IPS-NIHi11 (cell line): Measurements from ENCODE around the gene GOLGA3.
"Not testable (repeated sequence)": the region's sequence is repeated elsewhere in the genome, so short reads cannot be mapped to it uniquely, and the experiment has no call there.

ENCODE experiments used
- DNase-seq: peaks from one replicate; pipeline ENCODE4 v3.0.0; 2012; ENCODE audit warnings: mixed read lengths, low spot score

Gene GOLGA3

DNA sequence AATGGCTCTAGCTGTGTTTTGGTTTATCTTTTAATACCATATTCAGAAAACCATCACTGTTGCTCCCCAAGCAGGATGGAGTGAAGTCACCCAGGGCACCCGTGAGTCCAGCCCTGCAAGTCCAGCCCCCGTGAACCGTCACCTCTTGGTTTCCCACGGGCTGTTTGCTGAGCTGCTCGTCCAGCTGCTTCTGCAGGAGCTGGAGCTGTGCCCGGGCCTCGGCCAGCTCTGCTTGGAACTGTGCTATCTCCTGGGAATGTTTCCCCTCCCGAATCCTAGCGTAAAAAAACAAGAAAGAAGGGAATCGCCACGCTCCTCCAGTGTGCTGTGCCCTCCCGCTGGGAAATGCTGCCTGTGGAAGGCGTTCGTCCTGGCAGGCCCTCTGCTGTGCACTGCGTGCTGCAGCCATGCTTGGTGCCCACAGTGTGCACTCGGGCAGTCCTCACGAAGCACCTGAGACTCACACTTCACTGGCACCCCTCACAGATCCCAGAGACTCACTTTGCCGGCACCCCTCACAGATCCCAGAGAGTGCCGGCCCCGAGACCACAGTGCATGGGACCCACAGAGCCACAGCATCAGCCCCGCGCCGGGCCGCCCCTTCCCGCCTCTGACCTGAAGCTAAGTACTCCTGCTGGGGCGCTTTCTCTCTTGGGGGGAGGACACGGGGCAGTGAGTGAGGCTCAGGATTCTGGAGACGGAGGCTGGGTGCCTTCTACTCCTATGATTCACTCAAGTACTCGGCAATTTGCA is 51.7 kb downstream of the GOLGA3 start:
- peak; percentile 1 for DNase-seq

- not testable (repeated sequence) for DNase-seq
Observed at GRCh38 chr12:132776230-132776625, 52.4 kb downstream of the GOLGA3 start.

DNA sequence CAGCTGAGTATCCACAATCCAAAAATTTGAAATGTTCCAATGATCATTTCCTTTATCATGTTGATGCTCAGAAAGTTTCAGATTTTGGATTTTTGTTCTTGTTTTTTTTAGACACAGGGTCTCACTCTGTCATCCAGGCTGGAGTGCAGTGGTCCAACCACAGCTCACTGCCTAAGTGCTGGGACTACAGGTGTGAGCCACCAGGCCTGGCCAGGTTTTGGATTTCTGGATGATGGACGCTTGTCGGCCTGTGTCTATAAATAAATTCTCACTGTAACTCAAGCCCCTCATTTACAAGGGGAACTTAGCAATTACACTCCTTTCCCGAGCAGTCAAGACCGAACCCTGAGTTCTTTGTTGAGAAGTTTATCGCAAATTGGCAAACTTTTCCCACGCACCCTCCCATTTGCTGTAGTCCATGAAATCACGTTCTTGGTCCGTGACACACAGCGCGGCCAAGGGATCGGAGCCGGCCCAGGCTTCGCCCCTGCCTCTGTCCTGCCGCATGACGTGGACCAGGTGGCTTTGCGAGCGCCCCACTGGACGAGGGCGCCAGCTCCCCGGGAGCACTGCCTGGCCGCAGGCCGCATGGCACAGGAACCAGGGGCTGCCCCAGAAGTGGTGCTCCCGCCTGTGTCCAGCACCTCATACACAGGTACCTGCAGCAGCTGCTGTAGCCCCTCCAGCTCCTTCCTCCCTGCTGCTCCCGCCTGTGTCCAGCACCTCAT is 53.0 kb downstream of the GOLGA3 start:
- DNase-seq = peak; percentile 10

DNA sequence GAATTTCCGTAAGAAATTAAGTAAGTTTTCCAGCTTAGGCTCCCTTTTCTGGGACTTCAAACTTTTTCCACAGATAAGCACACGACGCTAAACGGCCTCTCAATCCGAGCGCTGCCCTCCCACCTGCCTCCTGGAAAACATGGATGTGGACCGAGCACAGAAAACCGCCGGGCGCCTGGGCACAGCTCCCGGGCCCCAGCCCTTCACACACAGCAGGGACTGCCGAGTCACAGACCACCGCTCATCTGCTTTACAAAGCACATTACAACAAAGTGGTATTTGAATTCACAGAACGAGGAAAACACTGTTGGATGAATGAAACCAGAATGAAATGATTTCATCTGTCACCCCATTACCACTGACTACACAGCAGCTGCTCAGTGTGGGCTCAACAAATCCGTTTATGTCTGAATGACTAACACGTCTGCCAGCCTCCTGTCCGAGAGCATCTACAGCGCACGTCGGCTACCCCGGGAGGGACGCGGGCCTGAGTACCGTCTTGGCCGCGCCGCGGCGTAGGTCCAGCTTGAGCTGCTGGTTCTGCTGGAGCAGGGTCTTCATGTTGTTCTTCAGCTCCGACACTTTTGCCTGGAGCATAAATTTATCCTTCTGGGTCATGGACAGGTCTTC is 53.9 kb downstream of the GOLGA3 start:
- peak; percentile 10 for DNase-seq

DNA sequence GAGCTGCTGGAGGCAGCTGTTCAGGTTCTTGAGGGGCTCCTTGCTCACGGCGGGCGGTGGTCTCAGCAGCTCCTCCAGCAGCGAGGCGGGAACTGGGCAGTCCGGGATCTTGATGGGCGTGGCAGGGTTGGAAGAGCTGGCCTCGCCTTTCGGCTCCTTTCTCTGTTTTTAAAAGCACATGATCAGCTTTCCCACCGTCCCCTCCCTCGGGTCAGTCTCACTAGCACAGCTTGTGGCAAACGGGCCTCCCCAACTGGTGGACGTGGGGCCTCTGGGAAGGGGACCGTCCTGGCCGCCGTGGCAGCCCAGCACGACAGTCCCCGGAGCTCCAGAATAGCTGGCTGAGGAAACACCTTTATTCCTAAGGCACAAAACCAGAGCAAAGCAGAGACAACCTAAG is 54.5 kb downstream of the GOLGA3 start:
- no peak for DNase-seq

GRCh38 chr12:132773077-132773955 is 55.4 kb downstream of the GOLGA3 start:
- no peak for DNase-seq

DNA sequence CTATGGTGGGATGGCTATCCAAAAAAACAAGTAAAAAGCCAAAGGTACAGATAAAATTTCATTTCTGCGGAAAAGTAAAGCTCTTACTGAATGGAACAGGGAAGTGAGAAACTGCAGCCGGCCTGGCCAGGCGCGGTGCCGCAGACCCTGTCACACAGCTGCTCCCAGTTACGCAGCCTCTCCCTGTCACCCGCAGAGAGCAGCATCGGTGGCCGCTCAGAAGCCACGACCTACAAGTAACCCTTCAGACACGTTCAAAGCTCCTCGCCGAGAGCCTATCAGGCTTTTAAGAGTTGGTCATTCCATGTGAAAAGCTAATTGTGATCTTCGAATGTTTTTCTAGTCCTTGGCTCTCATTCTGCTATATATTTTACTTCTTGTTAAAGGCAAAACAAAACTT is 56.1 kb downstream of the GOLGA3 start:
- no peak for DNase-seq

- DNase-seq = no peak
Observed at GRCh38 chr12:132771126-132771838, 57.4 kb downstream of the GOLGA3 start.

DNA sequence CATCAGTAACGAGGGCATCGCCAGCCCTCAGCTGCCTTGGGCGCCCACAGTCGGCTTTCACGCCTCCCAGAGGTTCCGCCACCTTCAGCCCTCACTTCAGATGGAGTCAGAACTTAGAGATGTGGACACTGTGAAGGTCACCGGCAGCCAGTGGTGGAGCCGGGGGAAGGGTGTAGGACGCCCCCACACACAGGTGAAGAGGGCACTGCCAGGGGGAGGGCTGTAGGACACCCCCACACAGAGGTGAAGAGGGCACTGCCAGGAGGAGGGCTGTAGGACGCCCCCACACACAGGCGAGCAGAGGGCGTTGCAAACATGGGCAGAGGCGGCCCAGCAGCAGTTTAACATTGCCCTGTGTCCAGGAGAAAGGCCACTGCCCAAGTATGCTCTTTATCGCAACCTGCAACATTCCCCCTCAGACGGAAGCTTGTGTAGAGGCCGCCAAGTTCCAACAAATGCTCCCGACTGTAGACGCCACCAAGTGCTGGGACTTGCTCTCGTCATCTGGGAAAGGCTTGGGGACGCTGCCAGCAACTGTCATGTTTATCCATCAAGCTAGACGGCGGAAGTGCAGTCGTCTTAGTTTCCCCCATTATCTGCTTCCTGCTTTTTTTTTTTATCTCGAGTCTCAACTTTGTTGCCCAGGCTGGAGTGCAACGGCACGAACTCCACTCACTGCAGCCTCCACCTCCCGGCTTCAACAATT is 62.1 kb downstream of the GOLGA3 start:
- no peak for DNase-seq

DNA sequence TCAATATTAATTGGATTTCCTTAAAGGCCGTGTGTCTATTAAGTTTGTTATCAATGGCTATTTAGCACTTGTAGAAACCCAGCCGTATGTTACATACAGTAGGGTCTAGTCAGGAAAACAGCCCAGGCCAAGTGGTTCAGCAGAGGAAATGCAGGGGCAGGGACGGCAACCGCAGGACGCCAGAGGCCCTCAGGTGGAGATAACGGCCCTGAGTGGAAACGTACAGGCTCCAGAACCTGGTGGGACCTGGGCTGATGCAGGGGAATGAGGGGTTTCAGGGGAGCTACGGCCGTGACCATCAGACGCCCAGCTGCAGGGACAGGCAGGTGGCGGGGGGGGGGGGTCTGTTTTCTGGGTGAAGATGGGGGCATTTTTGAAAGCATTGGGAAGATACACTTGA is 63.3 kb downstream of the GOLGA3 start:
- no peak for DNase-seq

DNA sequence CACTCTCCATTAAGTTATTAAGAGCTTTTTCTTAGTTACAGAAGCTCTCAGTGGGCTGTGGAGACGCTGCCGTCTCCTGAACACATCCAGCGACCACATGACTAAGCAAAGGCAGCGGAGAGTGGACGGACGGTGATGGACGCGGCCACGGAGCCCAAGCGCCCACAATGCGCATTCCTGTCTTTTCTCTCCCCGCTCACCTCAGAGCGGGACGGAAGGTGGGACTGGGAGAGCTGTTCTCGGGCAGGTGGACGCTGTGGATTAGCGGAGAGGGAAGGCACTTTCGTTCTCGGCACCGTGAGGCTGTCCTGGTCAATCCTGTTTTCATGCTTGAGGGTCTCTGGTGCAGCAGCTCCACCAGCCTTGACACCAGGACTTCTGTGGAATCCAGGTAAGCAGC is 64.4 kb downstream of the GOLGA3 start:
- no peak for DNase-seq

GRCh38 chr12:132761921-132762583 is 66.6 kb downstream of the GOLGA3 start:
- peak; percentile 98 for DNase-seq

DNA sequence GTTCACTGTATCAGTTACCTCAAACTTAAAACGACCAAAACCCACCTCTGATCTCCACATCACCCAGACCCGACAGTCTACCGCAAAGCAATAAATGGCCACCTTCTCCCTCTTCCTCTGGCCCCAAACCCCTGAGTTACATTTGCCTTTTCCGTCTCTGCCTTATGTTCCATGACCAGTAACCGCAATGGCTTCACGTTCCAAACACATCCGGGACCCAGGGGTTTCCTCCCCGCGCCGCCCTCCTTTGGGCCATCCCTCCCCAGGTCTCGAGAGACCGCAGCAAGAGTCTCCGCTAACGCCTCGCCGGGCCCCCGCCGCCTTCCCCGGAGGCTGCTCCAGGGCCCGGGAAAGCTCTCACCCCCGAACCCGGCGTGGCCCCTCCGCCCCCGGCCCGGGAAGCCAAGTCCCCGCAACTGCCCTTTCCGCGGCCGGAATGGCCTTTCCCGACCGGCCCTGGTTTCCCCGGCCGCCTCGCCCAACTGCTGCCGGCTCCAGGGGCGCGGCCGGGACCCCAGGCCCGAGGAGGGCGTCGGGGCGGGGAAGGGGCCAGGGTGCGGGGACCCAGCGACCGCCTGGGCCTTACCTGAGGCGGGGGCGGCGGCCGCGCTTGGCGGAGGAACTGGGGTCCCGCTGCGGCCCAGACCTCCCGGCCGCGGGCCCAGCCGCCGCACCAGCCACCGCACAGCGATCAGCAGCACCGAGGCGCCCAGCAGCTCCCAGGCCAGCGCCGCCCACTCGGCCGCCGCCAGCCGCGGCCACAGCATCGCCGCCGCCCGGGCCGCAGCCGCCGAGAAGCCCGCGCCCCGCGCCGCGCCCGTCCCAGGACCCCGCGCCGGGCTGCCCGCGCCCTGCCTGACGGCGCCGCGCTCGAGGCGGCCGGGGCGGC is 67.4 kb downstream of the GOLGA3 start, which contains the start of gene ANKLE2:
TSS of gene ANKLE2 (minus strand) at position 801 of the 889 bp plus-strand sequence. CDS start at position 767, 34 bp downstream.
- peak; percentile 88 for DNase-seq

DNA sequence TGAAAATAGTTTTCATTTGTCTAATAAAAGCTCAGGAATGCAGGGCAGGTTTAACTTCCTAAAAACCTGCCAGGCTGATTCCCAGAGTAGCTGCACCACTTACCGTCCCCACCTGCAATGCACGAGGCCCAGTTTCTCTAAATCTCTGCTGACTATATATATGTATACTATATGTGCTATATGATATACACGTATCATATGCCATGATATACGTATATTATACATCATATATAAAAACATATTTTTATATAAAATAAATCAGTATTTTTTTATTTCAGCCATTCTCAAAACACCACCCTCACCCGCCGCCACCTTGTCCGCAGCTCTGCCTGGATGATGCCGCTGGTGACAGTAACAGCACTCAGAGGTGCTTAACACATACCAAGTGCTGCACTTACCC is 69.3 kb downstream of the GOLGA3 start:
- DNase-seq = no peak

DNA sequence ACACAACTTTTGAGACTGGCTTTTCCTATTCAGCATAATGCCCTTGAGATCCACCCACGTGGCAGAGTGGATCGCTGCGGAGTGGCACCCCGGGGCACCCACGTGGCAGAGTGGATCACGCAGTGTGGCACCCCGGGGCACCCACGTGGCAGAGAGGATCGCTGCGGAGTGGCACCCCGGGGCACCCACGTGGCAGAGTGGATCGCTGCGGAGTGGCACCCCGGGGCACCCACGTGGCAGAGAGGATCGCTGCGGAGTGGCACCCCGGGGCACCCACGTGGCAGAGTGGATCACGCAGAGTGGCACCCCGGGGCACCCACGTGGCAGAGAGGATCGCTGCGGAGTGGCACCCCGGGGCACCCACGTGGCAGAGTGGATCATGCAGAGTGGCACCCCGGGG is 69.8 kb downstream of the GOLGA3 start:
- DNase-seq = not testable (repeated sequence)

DNA sequence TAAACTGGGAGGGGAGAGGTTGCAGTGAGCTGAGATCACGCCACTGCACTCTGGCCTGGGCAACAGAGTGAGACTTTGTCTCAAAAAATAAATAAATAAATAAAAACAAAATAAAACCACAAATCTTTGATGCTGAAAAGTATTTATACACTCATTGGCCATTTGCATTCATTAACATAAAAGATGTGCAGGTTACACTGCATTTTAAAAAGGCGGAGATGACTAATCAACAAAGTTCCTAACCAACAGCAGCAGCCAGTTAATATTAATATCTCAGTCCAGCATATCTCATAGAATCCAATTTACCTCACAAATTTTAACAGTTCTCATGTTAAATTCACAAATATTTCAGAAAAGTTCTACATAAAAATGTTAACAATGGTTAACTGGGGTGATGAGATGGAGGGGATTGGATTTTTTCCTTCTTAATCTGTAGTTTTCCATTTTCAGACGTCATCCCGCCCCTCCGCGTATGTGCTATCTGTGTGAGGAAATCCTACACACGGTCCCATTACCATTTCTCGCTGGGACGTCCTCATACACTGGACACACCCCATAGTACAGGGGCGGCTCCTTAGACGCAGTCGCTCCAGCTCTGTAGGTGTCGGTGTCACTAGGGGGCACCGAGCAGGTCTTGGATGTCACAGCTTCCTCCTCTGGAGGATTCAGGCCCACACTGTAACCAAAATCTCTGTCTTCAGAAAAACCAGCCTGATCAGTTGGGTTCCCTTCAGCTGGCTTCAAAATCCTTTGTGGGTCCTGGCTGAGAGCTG is 74.3 kb downstream of the GOLGA3 start:
- no peak for DNase-seq

GRCh38 chr12:132753670-132754069 is 75.0 kb downstream of the GOLGA3 start:
- not testable (repeated sequence) for DNase-seq

DNA sequence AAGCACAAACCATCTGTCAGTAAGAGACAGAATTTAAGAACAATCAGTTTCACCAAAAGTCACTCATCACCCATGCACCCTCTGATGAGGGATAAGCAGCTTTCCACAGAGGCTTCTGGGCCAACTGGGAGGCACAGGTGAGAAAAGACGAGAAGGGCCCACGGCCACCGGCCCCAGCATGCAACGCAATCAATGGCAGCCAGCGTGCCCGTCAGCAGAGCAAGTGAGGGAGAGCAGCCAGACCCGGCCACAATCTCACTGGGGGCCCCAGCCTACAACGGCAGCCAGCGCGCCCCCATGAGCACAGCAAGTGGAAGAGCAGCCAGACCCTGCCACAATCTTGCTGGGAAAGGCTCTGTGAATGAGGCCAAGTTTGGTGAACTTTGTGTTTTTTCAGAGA is 80.3 kb downstream of the GOLGA3 start:
- DNase-seq = no peak
